Measurements from ENCODE around the gene ALDOC. TPM values are rescaled to one million over a fixed set of nuclear protein-coding genes. Genes with fewer than 3 reads are reported as not detected.

Gene ALDOC
- total and polyA plus RNA-seq, 4 donors, result 15.4 to 30.4 (median 24.6) TPM

DNA sequence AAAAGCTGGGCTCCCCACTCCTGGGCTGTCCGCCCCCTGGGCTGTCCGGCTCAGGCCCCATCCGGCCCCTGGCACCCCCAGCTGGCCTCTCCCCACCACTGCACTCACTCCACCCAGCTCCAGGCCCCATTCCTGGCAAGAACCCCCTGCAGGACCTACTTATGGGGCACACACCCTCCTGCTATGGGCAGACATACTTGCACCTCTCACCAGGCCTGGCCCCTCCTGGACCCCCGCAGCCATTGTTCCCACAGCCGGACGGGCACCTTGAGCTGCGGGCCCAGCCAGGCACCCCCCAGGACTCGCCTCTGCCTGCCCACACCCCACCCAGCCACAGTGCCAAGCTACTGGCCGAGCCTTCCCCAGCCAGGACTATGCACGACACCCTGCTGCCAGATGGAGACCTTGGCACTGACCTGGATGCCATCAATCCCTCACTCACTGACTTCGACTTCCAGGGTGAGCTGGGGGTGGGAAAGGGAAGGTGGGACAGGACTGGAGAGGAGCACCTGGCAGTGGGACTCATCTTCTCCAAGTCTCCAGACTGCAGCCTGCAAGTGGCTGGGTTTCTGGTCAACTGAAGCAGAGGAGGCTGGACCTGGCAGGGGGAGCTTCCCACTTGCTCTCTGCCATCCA, 41.8 kb downstream of the ALDOC start:
- DNase-seq (no peak), ATAC-seq (ENCODE audit: low FRiP score) (no peak)
- no peaks in the 10 kb centered on the region for H3K9me3 ChIP-seq (ENCODE audit: control insufficient read depth, low read length)
- H3K27me3 ChIP-seq (ENCODE audit: control insufficient read depth in 1 of 2, insufficient read depth in 2 of 2, low read length in 1 of 2), result no peaks in the 10 kb centered on the region
- intact Hi-C loops (cut with DNase I), result no loop called here
- H3K36me3 ChIP-seq (ENCODE audit: control insufficient read depth in 1 of 2, insufficient read depth in 2 of 2, low read length in 1 of 2), result no peaks in the 10 kb centered on the region
- no peak overlapping the region for H3K4me3 ChIP-seq (ENCODE audit: low read length in 2 of 2)
- no peaks in the 10 kb centered on the region for H3K4me1 ChIP-seq (ENCODE audit: control insufficient read depth in 1 of 2, insufficient read depth in 2 of 2, low read length in 2 of 2)
- no peak overlapping the region for H3K27ac ChIP-seq (ENCODE audit: low read depth in 1 of 2, low read length in 2 of 2)
- 86 to 90% methylated on average over 11 of the region's 11 CpGs for WGBS, 2 donors

DNA sequence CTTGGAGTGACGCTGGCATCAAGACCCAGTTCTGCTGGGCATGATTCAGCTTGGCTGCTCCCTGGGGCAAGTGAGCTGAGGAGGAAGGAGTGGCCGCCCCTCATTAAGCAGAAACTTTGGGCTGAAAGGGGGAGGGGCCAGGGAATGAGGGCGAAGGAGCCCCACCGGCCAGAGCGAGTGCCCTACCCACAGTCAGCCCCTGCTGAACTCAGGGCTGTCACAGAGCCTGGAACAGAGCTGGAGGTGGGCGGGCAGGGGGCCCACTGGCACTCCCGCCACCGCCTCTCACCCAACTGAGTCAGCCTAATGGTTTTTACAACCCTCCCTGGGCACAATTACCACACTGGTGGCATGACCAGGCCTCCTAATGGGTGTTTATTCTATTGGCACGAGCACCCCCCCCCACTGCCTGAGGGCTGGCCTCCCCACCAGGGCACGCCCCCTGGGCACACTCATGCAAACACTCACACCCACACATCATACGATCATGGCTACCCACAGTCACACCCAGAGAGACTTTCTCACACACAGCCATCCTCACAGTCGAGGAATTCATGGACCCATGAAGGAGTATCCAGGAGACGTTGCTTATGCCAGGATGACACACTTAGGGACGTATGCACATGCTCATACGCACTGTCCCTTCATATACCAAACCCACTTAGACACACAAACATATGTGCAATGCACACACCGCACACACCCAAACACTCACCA, 43.4 kb downstream of the ALDOC start:
- Histone ChIP-seq H3K4me1 (ENCODE audit: control insufficient read depth in 1 of 2, insufficient read depth in 2 of 2, low read length in 2 of 2) (no peaks in the 10 kb centered on the region), H3K27me3 (ENCODE audit: control insufficient read depth in 1 of 2, insufficient read depth in 2 of 2, low read length in 1 of 2) (no peaks in the 10 kb centered on the region), H3K4me3 (ENCODE audit: low read length in 2 of 2) (no peak overlapping the region), H3K9me3 (ENCODE audit: control insufficient read depth, low read length) (no peaks in the 10 kb centered on the region), H3K36me3 (ENCODE audit: control insufficient read depth in 1 of 2, insufficient read depth in 2 of 2, low read length in 1 of 2) (no peaks in the 10 kb centered on the region), H3K27ac (ENCODE audit: low read depth in 1 of 2, low read length in 2 of 2) (no peak overlapping the region)
- no peak for DNase-seq
- intact Hi-C loops (cut with DNase I), result no loop called here
- WGBS, 2 donors, result 75% methylated on average over 16 of the region's 16 CpGs
- ATAC-seq (ENCODE audit: low FRiP score), result no peak

DNA sequence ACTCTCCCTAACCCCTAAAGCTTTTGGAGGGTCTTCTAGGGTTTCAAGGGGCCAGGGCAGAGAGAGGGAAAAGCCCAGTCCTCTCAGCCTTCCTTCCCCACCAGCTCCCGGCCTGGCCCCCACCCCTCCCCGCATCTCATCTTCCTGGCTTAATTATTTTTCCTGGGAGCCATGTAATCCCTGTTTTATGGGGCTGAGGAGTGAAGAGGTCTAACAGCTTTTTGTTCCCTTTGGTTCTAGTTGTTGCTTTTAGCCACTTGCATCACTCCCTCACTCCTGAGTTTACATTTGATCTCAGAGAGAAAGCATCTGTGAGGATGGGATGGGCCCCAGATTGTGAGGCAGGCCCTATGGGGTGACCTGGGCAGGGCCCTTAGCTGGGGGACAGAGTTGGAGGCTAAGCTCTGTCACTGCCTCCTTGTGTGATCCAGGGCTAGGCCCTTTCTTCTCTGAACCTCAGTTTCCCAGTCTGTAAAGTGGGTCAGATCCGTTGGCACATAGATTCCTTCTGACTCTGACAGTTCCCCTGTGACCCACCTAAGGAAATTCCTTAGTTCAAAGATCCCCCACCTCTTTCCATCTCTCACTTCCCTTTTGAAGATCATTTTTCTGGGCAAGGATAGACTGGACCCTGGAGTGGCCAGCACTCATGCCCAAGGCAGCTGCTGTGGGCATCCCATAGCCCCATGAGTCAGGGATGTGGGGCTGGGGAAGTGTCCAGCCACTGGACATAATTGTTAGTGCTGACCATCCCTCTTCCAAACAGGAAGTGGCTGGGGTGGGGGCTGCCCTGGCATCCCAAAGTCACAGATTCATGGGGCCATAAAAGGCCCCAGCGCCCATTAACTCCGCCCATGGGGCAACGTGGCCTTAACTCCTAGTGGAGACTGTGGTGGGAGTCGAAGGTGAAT, 44.4 kb downstream of the ALDOC start:
- no peaks in the 10 kb centered on the region for H3K27me3 ChIP-seq (ENCODE audit: control insufficient read depth in 1 of 2, insufficient read depth in 2 of 2, low read length in 1 of 2)
- H3K36me3 ChIP-seq (ENCODE audit: control insufficient read depth in 1 of 2, insufficient read depth in 2 of 2, low read length in 1 of 2), result no peaks in the 10 kb centered on the region
- no peaks in the 10 kb centered on the region for H3K4me1 ChIP-seq (ENCODE audit: control insufficient read depth in 1 of 2, insufficient read depth in 2 of 2, low read length in 2 of 2)
- WGBS, 2 donors, result 79 to 81% methylated on average over 7 of the region's 7 CpGs
- no peak for DNase-seq
- H3K9me3 ChIP-seq (ENCODE audit: control insufficient read depth, low read length), result no peaks in the 10 kb centered on the region
- H3K4me3 ChIP-seq (ENCODE audit: low read length in 2 of 2), result no peak overlapping the region
- intact Hi-C loops (cut with DNase I), result no loop called here
- no peak overlapping the region for H3K27ac ChIP-seq (ENCODE audit: low read depth in 1 of 2, low read length in 2 of 2)
- ATAC-seq (ENCODE audit: low FRiP score), result no peak

DNA sequence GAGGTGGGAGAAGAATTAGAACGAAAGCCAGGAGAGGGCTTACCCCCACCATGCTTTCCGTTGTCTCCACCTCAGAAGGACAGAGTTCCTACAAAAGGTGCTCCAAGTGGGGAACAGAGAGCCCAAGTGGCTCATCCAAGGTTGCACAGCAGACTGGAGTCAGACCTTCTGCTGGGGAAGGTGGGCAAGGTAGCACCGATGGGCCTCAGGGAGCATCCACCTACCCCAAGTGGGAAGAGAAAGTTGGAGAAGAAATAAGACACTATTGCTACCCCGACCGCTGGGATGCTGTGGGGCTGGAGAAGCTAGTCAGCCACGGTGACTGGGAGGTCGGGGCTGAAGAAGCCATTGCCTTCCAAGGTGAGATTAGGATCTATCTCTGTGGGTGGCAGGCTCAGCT, 45.8 kb downstream of the ALDOC start:
- intact Hi-C loops (cut with DNase I), result no loop called here
- ATAC-seq (ENCODE audit: low FRiP score) (no peak), DNase-seq (no peak)
- no peaks in the 10 kb centered on the region for H3K36me3 ChIP-seq (ENCODE audit: control insufficient read depth in 1 of 2, insufficient read depth in 2 of 2, low read length in 1 of 2)
- H3K27ac ChIP-seq (ENCODE audit: low read depth in 1 of 2, low read length in 2 of 2), result no peak overlapping the region
- no peaks in the 10 kb centered on the region for H3K27me3 ChIP-seq (ENCODE audit: control insufficient read depth in 1 of 2, insufficient read depth in 2 of 2, low read length in 1 of 2)
- WGBS, 2 donors, result 79 to 81% methylated on average over 7 of the region's 7 CpGs
- no peaks in the 10 kb centered on the region for H3K9me3 ChIP-seq (ENCODE audit: control insufficient read depth, low read length)
- H3K4me3 ChIP-seq (ENCODE audit: low read length in 2 of 2), result no peak overlapping the region
- no peaks in the 10 kb centered on the region for H3K4me1 ChIP-seq (ENCODE audit: control insufficient read depth in 1 of 2, insufficient read depth in 2 of 2, low read length in 2 of 2)

DNA sequence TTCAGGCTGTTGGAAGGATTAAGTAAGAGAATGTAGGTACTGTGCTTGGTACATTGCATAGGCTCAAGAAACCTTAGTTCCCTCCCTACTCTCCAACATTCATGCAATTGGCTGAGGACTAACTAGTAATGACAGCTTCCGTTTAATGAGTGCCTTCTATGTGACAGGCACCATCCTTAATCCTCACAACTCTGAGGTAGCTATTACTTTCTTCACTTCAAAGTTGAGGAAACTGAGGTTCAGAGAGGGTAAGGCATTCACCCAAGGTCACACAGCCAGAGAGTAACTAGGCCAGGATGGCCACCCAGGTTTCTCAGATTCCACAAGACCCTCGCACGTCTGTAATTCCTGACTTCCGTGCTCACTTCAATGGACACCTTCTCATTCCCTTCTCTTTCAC, 46.4 kb downstream of the ALDOC start:
- 83 to 88% methylated on average over 4 of the region's 4 CpGs for WGBS, 2 donors
- Histone ChIP-seq H3K4me3 (ENCODE audit: low read length in 2 of 2) (no peak overlapping the region), H3K27ac (ENCODE audit: low read depth in 1 of 2, low read length in 2 of 2) (no peak overlapping the region), H3K27me3 (ENCODE audit: control insufficient read depth in 1 of 2, insufficient read depth in 2 of 2, low read length in 1 of 2) (no peaks in the 10 kb centered on the region), H3K36me3 (ENCODE audit: control insufficient read depth in 1 of 2, insufficient read depth in 2 of 2, low read length in 1 of 2) (no peaks in the 10 kb centered on the region), H3K4me1 (ENCODE audit: control insufficient read depth in 1 of 2, insufficient read depth in 2 of 2, low read length in 2 of 2) (no peaks in the 10 kb centered on the region), H3K9me3 (ENCODE audit: control insufficient read depth, low read length) (no peaks in the 10 kb centered on the region)
- intact Hi-C loops (cut with DNase I), result no loop called here
- ATAC-seq (ENCODE audit: low FRiP score), result no peak
- no peak for DNase-seq

DNA sequence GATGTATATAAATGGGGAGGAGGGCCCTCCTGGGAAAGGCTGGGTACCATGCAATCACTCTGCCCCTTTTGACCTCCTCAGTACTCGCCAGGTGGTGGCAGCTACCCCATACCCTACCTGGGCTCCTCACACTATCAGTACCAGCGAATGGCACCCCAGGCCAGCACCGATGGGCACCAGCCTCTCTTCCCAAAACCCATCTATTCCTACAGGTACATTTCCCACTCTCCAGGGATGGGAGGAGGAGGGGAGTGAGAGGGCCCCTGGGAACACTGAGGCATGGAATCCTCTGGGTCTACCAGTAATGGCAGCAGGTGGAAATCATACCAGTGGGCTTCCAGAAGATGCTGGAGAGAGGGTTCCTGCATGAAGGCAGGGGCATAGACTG, 47.7 kb downstream of the ALDOC start:
- peaks cover 0 to 1% of the 10 kb centered on the region in 2 donors for H3K4me1 ChIP-seq (ENCODE audit: control insufficient read depth in 1 of 2, insufficient read depth in 2 of 2, low read length in 2 of 2)
- no peaks in the 10 kb centered on the region for H3K36me3 ChIP-seq (ENCODE audit: control insufficient read depth in 1 of 2, insufficient read depth in 2 of 2, low read length in 1 of 2)
- ATAC-seq (ENCODE audit: low FRiP score) (no peak), DNase-seq (no peak)
- no peak overlapping the region for H3K27ac ChIP-seq (ENCODE audit: low read depth in 1 of 2, low read length in 2 of 2)
- no peak overlapping the region for H3K4me3 ChIP-seq (ENCODE audit: low read length in 2 of 2)
- H3K27me3 ChIP-seq (ENCODE audit: control insufficient read depth in 1 of 2, insufficient read depth in 2 of 2, low read length in 1 of 2), result no peaks in the 10 kb centered on the region
- H3K9me3 ChIP-seq (ENCODE audit: control insufficient read depth, low read length), result no peaks in the 10 kb centered on the region
- intact Hi-C loops (cut with DNase I), result no loop called here
- 94 to 96% methylated on average over 3 of the region's 3 CpGs for WGBS, 2 donors

DNA sequence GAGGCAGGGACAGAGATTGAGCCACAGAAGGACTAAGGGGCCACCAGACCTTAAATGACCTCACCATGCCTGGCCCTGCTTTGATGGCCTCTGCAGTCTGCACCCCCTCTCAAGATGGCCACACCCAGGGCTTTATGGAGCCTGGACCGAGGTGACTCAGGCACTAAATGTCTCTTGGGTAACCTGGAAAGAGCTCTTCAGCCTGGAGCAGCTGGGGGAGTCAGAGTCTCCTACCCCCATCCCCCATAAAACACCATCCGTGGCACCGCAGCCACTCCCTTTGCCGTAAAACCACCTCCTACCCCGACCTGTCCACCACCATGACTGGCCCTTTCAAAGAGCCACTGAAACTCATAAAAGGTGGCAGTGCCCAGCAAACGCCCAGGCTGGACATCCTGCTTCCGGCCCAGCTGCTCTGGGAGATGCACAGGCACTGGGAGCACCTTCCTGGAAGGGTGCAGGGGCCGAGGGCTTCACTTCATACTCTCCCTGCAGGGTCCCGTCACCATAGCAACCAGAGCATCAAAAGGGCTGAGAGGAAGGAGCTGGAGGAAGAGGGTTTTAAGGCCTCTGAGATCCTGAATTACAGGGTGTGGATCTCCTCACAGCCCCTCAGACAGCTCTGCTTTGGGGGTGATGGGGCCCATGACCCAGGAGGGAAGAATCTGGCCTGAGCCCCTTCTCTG, 48.2 kb downstream of the ALDOC start:
- Histone ChIP-seq H3K27ac (ENCODE audit: low read depth in 1 of 2, low read length in 2 of 2) (no peak overlapping the region), H3K36me3 (ENCODE audit: control insufficient read depth in 1 of 2, insufficient read depth in 2 of 2, low read length in 1 of 2) (no peaks in the 10 kb centered on the region), H3K9me3 (ENCODE audit: control insufficient read depth, low read length) (no peaks in the 10 kb centered on the region), H3K4me3 (ENCODE audit: low read length in 2 of 2) (no peak overlapping the region), H3K27me3 (ENCODE audit: control insufficient read depth in 1 of 2, insufficient read depth in 2 of 2, low read length in 1 of 2) (no peaks in the 10 kb centered on the region), H3K4me1 (ENCODE audit: control insufficient read depth in 1 of 2, insufficient read depth in 2 of 2, low read length in 2 of 2) (peaks cover 0 to 1% of the 10 kb centered on the region in 2 donors)
- intact Hi-C loops (cut with DNase I), result no loop called here
- no peak for ATAC-seq (ENCODE audit: low FRiP score)
- DNase-seq, result no peak
- WGBS, 2 donors, result 83 to 84% methylated on average over 9 of the region's 9 CpGs

DNA sequence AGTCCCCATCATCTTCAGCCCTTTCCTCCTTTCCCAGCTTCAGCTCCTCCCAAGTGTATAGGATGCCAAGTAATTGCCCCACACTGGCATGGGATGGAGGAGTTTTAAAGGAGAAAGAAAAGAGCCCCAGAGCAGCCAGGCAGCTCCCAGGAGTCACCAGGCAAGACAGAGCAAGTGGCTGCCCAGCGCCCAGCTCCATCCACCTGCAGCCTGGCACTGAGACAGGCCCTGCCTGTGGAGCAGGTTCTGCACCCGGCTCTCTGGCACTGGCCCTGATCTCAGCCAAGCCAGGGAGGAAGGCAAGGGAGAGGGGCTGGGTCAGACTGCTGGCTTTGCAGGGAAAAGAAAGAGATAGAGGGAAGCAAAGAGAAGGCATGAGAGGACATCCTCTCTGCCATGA, 48.8 kb downstream of the ALDOC start:
- no peak overlapping the region for H3K27ac ChIP-seq (ENCODE audit: low read depth in 1 of 2, low read length in 2 of 2)
- H3K4me3 ChIP-seq (ENCODE audit: low read length in 2 of 2), result no peak overlapping the region
- WGBS, 2 donors, result 89 to 90% methylated on average over 2 of the region's 2 CpGs
- intact Hi-C loops (cut with DNase I), result no loop called here
- no peaks in the 10 kb centered on the region for H3K36me3 ChIP-seq (ENCODE audit: control insufficient read depth in 1 of 2, insufficient read depth in 2 of 2, low read length in 1 of 2)
- DNase-seq (no peak), ATAC-seq (ENCODE audit: low FRiP score) (no peak)
- peaks cover 0 to 1% of the 10 kb centered on the region in 2 donors for H3K4me1 ChIP-seq (ENCODE audit: control insufficient read depth in 1 of 2, insufficient read depth in 2 of 2, low read length in 2 of 2)
- H3K27me3 ChIP-seq (ENCODE audit: control insufficient read depth in 1 of 2, insufficient read depth in 2 of 2, low read length in 1 of 2), result no peaks in the 10 kb centered on the region
- no peaks in the 10 kb centered on the region for H3K9me3 ChIP-seq (ENCODE audit: control insufficient read depth, low read length)

Measured in aorta (tissue), 5 donors.